Endothelial cell of umbilical vein (primary cell): ENCODE results near the gene KCND2. TPM values are rescaled to one million over a fixed set of nuclear protein-coding genes. Genes with fewer than 3 reads are reported as not detected.
A peak's percentile ranks its signal among the peaks of the same experiment; 100 is the strongest.

ENCODE experiments used
- BruUV-seq: library from RNA; stranded (reverse); fragments of 400-500 nt; replicated peaks from 2 replicates; lab custom pipeline; 2021; lab: Mats Ljungman, UMichigan
- CTCF ChIA-PET: fragments of 300-600, 350-600 bp; sonication (Branson Sonifier 250); formaldehyde crosslinking; loops from one replicate; lab custom pipeline; 2021; ENCODE audit warnings: antibody characterized with exemption, inconsistent platforms; lab: Charles Lee
- POLR2A ChIA-PET: fragments of 300-600, 350-600 bp; sonication (Branson Sonifier 250); formaldehyde crosslinking; loops from one replicate; lab custom pipeline; 2021; ENCODE audit warnings: antibody characterized with exemption, inconsistent platforms; lab: Charles Lee
- DNase-seq: peaks from one replicate; pipeline ENCODE4 v3.0.0-alpha.2; 2011; ENCODE audit warnings: low read depth, low spot score
- FAIRE-seq: peaks from 2 replicates; lab custom pipeline; 2011; peaks lifted over from hg19 to GRCh38; lab: Jason Lieb, UNC
- H2AFZ ChIP-seq: 2 replicates; pipeline ENCODE4 v1.6.0; 2012; ENCODE audit warnings: low read depth, low read length, control low read depth, inconsistent platforms
- H3K27ac ChIP-seq: 2 replicates; pipeline ENCODE4 v1.5.1; 2011; ENCODE audit warnings: low read depth, mild to moderate bottlenecking, control low read depth, low read length, moderate library complexity; ENCODE audit not compliant: insufficient read depth
- H3K27me3 ChIP-seq, 2 experiments: 2 replicates each; pipeline versions ENCODE4 v1.6.0 to v1.6.1; 2011; ENCODE audit warnings: low read length in 2 of 2, mixed read lengths in 1 of 2; ENCODE audit not compliant: control insufficient read depth in 2 of 2, insufficient read depth in 2 of 2
- H3K36me3 ChIP-seq, 2 experiments: 2 replicates in 1 of 2; 3 replicates in 1 of 2; pipeline ENCODE4 v1.5.1; 2011; ENCODE audit warnings: low read length in 2 of 2, mild to moderate bottlenecking in 1 of 2, moderate library complexity in 1 of 2; ENCODE audit not compliant: control insufficient read depth in 2 of 2, insufficient read depth in 2 of 2; ENCODE audit errors: extremely low read depth in 1 of 2
- H3K4me1 ChIP-seq: 3 replicates; pipeline ENCODE4 v1.5.1; 2011; ENCODE audit warnings: mild to moderate bottlenecking, low read length; ENCODE audit not compliant: control insufficient read depth, insufficient read depth; ENCODE audit errors: extremely low read depth
- H3K4me2 ChIP-seq: 2 replicates; pipeline ENCODE4 v1.6.1; 2011; ENCODE audit warnings: low read length, control low read depth, mixed read lengths; ENCODE audit not compliant: insufficient read depth
- H3K4me3 ChIP-seq, 3 experiments: fragments of 200-600 bp in 1 of 3; sonication (generic), shearing (Covaris generic) in 1 of 3; replicated peaks in 1 of 3; 2 replicates each; pipeline ENCODE4 v1.5.1; 2011 to 2016; ENCODE audit warnings: control low read depth in 3 of 3, low read length in 3 of 3, mild to moderate bottlenecking in 2 of 3, inconsistent platforms in 1 of 3, low read depth in 1 of 3, moderate library complexity in 1 of 3; ENCODE audit not compliant: insufficient read depth in 1 of 3
- H3K79me2 ChIP-seq: 2 replicates; pipeline ENCODE4 v1.6.0; 2012; ENCODE audit warnings: low read length, inconsistent platforms; ENCODE audit not compliant: control insufficient read depth, insufficient read depth
- H3K9ac ChIP-seq: replicated peaks from 2 replicates; pipeline ENCODE3; 2011; ENCODE audit warnings: low read length, control low read depth; ENCODE audit not compliant: insufficient read depth; ENCODE audit errors: extremely low read depth
- H3K9me1 ChIP-seq: replicated peaks from 3 replicates; pipeline ENCODE4 v1.6.0; 2011; ENCODE audit warnings: mild to moderate bottlenecking, low read length; ENCODE audit not compliant: control insufficient read depth, insufficient read depth; ENCODE audit errors: extremely low read depth
- H3K9me3 ChIP-seq: replicated peaks from 2 replicates; pipeline ENCODE4 v1.5.1; 2012; ENCODE audit warnings: low read length, inconsistent platforms; ENCODE audit not compliant: control insufficient read depth, insufficient read depth
- H4K20me1 ChIP-seq: replicated peaks from 2 replicates; pipeline ENCODE3; 2011; ENCODE audit warnings: mild to moderate bottlenecking, low read length; ENCODE audit not compliant: control insufficient read depth, insufficient read depth; ENCODE audit errors: extremely low read depth
- CTCF ChIP-seq, 2 donors: IDR thresholded peaks; 1 replicate in 1 of 2; 2 replicates in 1 of 2; pipeline ENCODE4 v1.5.1; 2011; ENCODE audit warnings: low read length in 2 of 2, mild to moderate bottlenecking in 2 of 2, moderate library complexity in 2 of 2, control low read depth in 1 of 2, inconsistent platforms in 1 of 2, low read depth in 1 of 2; ENCODE audit not compliant: insufficient read depth in 1 of 2; ENCODE audit errors: extremely low read depth in 1 of 2
- EZH2 ChIP-seq: IDR thresholded peaks from 2 replicates; pipeline ENCODE4 v1.6.1; 2012; ENCODE audit warnings: borderline replicate concordance, low read depth, mild to moderate bottlenecking, moderate library complexity, low read length, inconsistent platforms; ENCODE audit not compliant: severe bottlenecking
- FOS ChIP-seq: IDR thresholded peaks from 2 replicates; pipeline ENCODE4 v1.6.1; 2011; ENCODE audit warnings: mild to moderate bottlenecking, low read length, moderate library complexity, borderline replicate concordance; ENCODE audit not compliant: insufficient read depth
- GATA2 ChIP-seq: IDR thresholded peaks from 2 replicates; pipeline ENCODE4 v1.7.0; 2011; ENCODE audit warnings: low read depth, mild to moderate bottlenecking, moderate library complexity, mixed read lengths, low read length; ENCODE audit not compliant: insufficient read length, insufficient read depth
- JUN ChIP-seq: IDR thresholded peaks from 2 replicates; pipeline ENCODE4 v1.6.1; 2011; ENCODE audit warnings: borderline replicate concordance, low read depth; ENCODE audit not compliant: insufficient read length, insufficient read depth
- MAX ChIP-seq: IDR thresholded peaks from 2 replicates; pipeline ENCODE4 v1.6.1; 2011; ENCODE audit not compliant: insufficient read depth, insufficient read length
- MYC ChIP-seq: IDR thresholded peaks from one replicate; pipeline ENCODE4 v1.6.1; 2011; ENCODE audit warnings: mild to moderate bottlenecking, low read depth, low read length
- POLR2A ChIP-seq: IDR thresholded peaks from 2 replicates; pipeline ENCODE4 v1.6.1; 2012; ENCODE audit warnings: low read depth, mild to moderate bottlenecking, control low read depth, low read length
- POLR2AphosphoS5 ChIP-seq: IDR thresholded peaks from 2 replicates; pipeline ENCODE4 v1.6.1; 2012; ENCODE audit warnings: low read depth, mild to moderate bottlenecking, control low read depth, low read length, moderate library complexity; ENCODE audit not compliant: insufficient read depth
- dilution Hi-C: fragments of 300-500 bp; cut with MboI; formaldehyde crosslinking; loops from one replicate; pipeline ENCODE4 v1.15.0; 2019; ENCODE audit warnings: low sequenced_read_pairs; ENCODE audit not compliant: extremely low pct_ligation_motif_present
- intact Hi-C: fragments of 100-400 bp; cut with micrococcal nuclease; formaldehyde crosslinking; loops from one replicate; pipeline ENCODE4 v1.10.0; 2022
- polyA plus RNA-seq, 4 experiments: library from polyadenylated mRNA; depleted of rRNA in 3 of 4; stranded (reverse) in 3 of 4; unstranded in 1 of 4; fragments of >200 nt; gene quantifications; 2 replicates each; pipeline versions ENCODE4 v1.2.1 to v1.2.3, GENCODE V29; 2011 to 2012; ENCODE audit warnings: missing spikeins in 1 of 4
- total RNA-seq: library from RNA; stranded (reverse); gene quantifications from 2 replicates; pipeline ENCODE4 v1.2.3, GENCODE V29; 2021

Gene KCND2
- total and polyA plus RNA-seq, 2 donors (not counting 3 experiments of a cell fraction or from before 2014, with no cell fraction given): not detected

GRCh38 chr7:120586571-120586970 lies 313.6 kb downstream of the KCND2 start:
- no peaks in the 10 kb centered on the region for H4K20me1 ChIP-seq
- H3K36me3 ChIP-seq: no peaks in the 10 kb centered on the region
- no peak overlapping the region for H3K27ac ChIP-seq
- intact Hi-C loops: loop anchor here (10.0 kb wide), 1 partner anchor 498 kb away; no protein-coding TSS in a partner anchor
- TF ChIP-seq MYC (no peak), EZH2 (no peak), FOS (no peak), POLR2A (no peak), POLR2AphosphoS5 (no peak), GATA2 (no peak), JUN (no peak), CTCF (IDR thresholded peaks at IDR 0.05; ENCODE audit: extremely low read depth in 1 of 2, insufficient read depth in 1 of 2, low read depth in 1 of 2, low read length in 2 of 2) (no peak), MAX (no peak)
- H3K9me1 ChIP-seq: no peaks in the 10 kb centered on the region
- H3K9me3 ChIP-seq: no peaks in the 10 kb centered on the region
- no peaks in the 10 kb centered on the region for H3K79me2 ChIP-seq
- BruUV-seq: no TSS peak
- ChIA-PET POLR2A (no interaction called here), CTCF (no interaction called here)
- no peak overlapping the region for H3K4me2 ChIP-seq
- no peak overlapping the region for H2AFZ ChIP-seq
- no peak overlapping the region for H3K4me3 ChIP-seq
- no peaks in the 10 kb centered on the region for H3K27me3 ChIP-seq
- H3K9ac ChIP-seq: no peak overlapping the region
- DNase-seq (peak; percentile 8), FAIRE-seq (no peak)
- dilution Hi-C loops: no loop called here
- H3K4me1 ChIP-seq: peaks cover 18% of the 10 kb centered on the region
